GM19455 (cell line): ENCODE results near the gene NRN1L.
"Not testable (repeated sequence)": the region's sequence is repeated elsewhere in the genome, so short reads cannot be mapped to it uniquely, and the experiment has no call there.

Experiments
- ATAC-seq: cut with Tn5 transposase; IDR thresholded peaks from one replicate; pipeline ENCODE4 v1.9.1; 2021; ENCODE audit not compliant: unreplicated experiment

NRN1L gene

GRCh38 chr16:67884684-67885083 is at the start of gene NRN1L:
NRN1L (plus strand) TSS chr16:67884885; CDS start chr16:67884904, 19 bp downstream.
- ATAC-seq: no peak

GRCh38 chr16:67837190-67837589 is 47.5 kb upstream of the NRN1L start:
- ATAC-seq: not testable (repeated sequence)

- ATAC-seq: no peak
Observed at GRCh38 chr16:67837811-67838210, 46.9 kb upstream of the NRN1L start.

- no peak for ATAC-seq
Observed at GRCh38 chr16:67841198-67841815, 43.4 kb upstream of the NRN1L start.

GRCh38 chr16:67841816-67842508 is 42.7 kb upstream of the NRN1L start, which contains the start of gene THAP11:
THAP11 (plus strand) TSS chr16:67842320; CDS start chr16:67842555, 235 bp downstream.
- peak; percentile 42 for ATAC-seq

GRCh38 chr16:67842509-67843342 is 42.0 kb upstream of the NRN1L start:
- ATAC-seq: peak; percentile 10

- ATAC-seq: no peak
Observed at GRCh38 chr16:67843343-67843765, 41.3 kb upstream of the NRN1L start.

- no peak for ATAC-seq
Observed at GRCh38 chr16:67844497-67844896, 40.2 kb upstream of the NRN1L start.

GRCh38 chr16:67845291-67846062 is 39.2 kb upstream of the NRN1L start:
- no peak for ATAC-seq

GRCh38 chr16:67846063-67846319 is 38.7 kb upstream of the NRN1L start:
- ATAC-seq: no peak

- peak; percentile 62 for ATAC-seq
Observed at GRCh38 chr16:67846320-67847063, 38.2 kb upstream of the NRN1L start, which contains the start of gene NUTF2. NUTF2 (plus strand) TSS chr16:67846933; CDS start chr16:67865131, 18,198 bp downstream.

- ATAC-seq: peak; percentile 35
Observed at GRCh38 chr16:67847064-67847861, 37.4 kb upstream of the NRN1L start, which contains the start of gene CENPT. CENPT (minus strand) TSS chr16:67847693; CDS start chr16:67833859, 13,834 bp downstream.

- no peak for ATAC-seq
Observed at GRCh38 chr16:67848118-67848517, 36.6 kb upstream of the NRN1L start.

- ATAC-seq: no peak
Observed at GRCh38 chr16:67853670-67854069, 31.0 kb upstream of the NRN1L start.

- no peak for ATAC-seq
Observed at GRCh38 chr16:67855789-67856188, 28.9 kb upstream of the NRN1L start.

- ATAC-seq: no peak
Observed at GRCh38 chr16:67856927-67857546, 27.6 kb upstream of the NRN1L start.

GRCh38 chr16:67857547-67858233 is 27.0 kb upstream of the NRN1L start:
- ATAC-seq: no peak

- ATAC-seq: no peak
Observed at GRCh38 chr16:67858500-67858899, 26.2 kb upstream of the NRN1L start.
